H1 (cell line): ENCODE data around the gene PTS. TPM values are rescaled to one million over a fixed set of nuclear protein-coding genes. Genes with fewer than 3 reads are reported as not detected.

Experiments
- CTCF ChIA-PET: fragments of 300-600 bp; sonication (Branson Sonifier 250); formaldehyde crosslinking; loops from one replicate; lab custom pipeline; 2021; ENCODE audit not compliant: partially characterized antibody; lab: Charles Lee
- POLR2A ChIA-PET: fragments of 300-600 bp; sonication (Branson Sonifier 250); formaldehyde crosslinking; loops from one replicate; lab custom pipeline; 2021; ENCODE audit warnings: inconsistent platforms; ENCODE audit not compliant: partially characterized antibody; lab: Charles Lee
- DNase-seq, 2 experiments: peaks; one replicate each; pipeline versions ENCODE4 v3.0.0 to v3.0.0-alpha.2; 2010 to 2022; ENCODE audit warnings: low spot score in 2 of 2, low read depth in 1 of 2, mixed read lengths in 1 of 2
- FAIRE-seq: peaks from 2 replicates; lab custom pipeline; 2011; peaks lifted over from hg19 to GRCh38; lab: Jason Lieb, UNC
- H2AFZ ChIP-seq: 2 replicates; pipeline ENCODE4 v1.8.1; 2012; ENCODE audit warnings: low read length, inconsistent platforms
- H2AK5ac ChIP-seq: 2 replicates; pipeline ENCODE4 v1.6.1; 2013; ENCODE audit warnings: low read depth, low read length
- H2BK120ac ChIP-seq: replicated peaks from 2 replicates; pipeline ENCODE3; 2013; ENCODE audit warnings: low read depth, low read length, inconsistent platforms
- H2BK12ac ChIP-seq: 2 replicates; pipeline ENCODE4 v1.6.1; 2013; ENCODE audit warnings: low read depth, low read length
- H2BK15ac ChIP-seq: 2 replicates; pipeline ENCODE4 v1.6.1; 2013; ENCODE audit warnings: low read length
- H2BK20ac ChIP-seq: 2 replicates; pipeline ENCODE4 v1.6.1; 2013; ENCODE audit warnings: low read length
- H2BK5ac ChIP-seq: 2 replicates; pipeline ENCODE4 v1.6.1; 2013; ENCODE audit warnings: low read depth, low read length
- H3K14ac ChIP-seq: 2 replicates; pipeline ENCODE4 v1.6.1; 2013; ENCODE audit warnings: inconsistent platforms; ENCODE audit not compliant: insufficient read length
- H3K18ac ChIP-seq: 2 replicates; pipeline ENCODE4 v1.6.1; 2013; ENCODE audit warnings: low read length; ENCODE audit errors: extremely low read depth
- H3K23ac ChIP-seq: 2 replicates; pipeline ENCODE4 v1.6.1; 2013; ENCODE audit warnings: inconsistent platforms; ENCODE audit not compliant: insufficient read length
- H3K23me2 ChIP-seq: 2 replicates; pipeline ENCODE4 v1.6.1; 2013; ENCODE audit warnings: low read depth, low read length
- H3K27ac ChIP-seq: 2 replicates; pipeline ENCODE4 v1.6.1; 2011; ENCODE audit warnings: low read depth, low read length, inconsistent platforms
- H3K27me3 ChIP-seq, 4 experiments: replicated peaks in 1 of 4; 1 replicate in 1 of 4; 2 replicates in 3 of 4; pipeline versions ENCODE4 v1.6.1 to v1.8.1; 2011 to 2013; ENCODE audit warnings: low read length in 3 of 4, mild to moderate bottlenecking in 3 of 4, inconsistent platforms in 2 of 4, mixed read lengths in 2 of 4, moderate library complexity in 1 of 4; ENCODE audit not compliant: control insufficient read depth in 3 of 4, insufficient read depth in 3 of 4; ENCODE audit errors: extremely low read depth in 1 of 4
- H3K36me3 ChIP-seq, 4 experiments: 2 replicates each; pipeline versions ENCODE4 v1.6.1 to v1.8.1; 2011 to 2013; ENCODE audit warnings: mild to moderate bottlenecking in 4 of 4, low read length in 3 of 4, moderate library complexity in 2 of 4, control low read depth in 1 of 4, inconsistent platforms in 1 of 4; ENCODE audit not compliant: insufficient read depth in 4 of 4, control insufficient read depth in 2 of 4
- H3K4ac ChIP-seq: replicated peaks from 2 replicates; pipeline ENCODE3; 2013; ENCODE audit warnings: low read length, low read depth, mixed read lengths, inconsistent platforms; ENCODE audit not compliant: insufficient read length
- H3K4me1 ChIP-seq, 4 experiments: replicated peaks in 1 of 4; 1 replicate in 1 of 4; 2 replicates in 3 of 4; pipeline versions ENCODE4 v1.6.1 to v1.8.1; 2011 to 2013; ENCODE audit warnings: low read length in 3 of 4, inconsistent platforms in 2 of 4, mixed read lengths in 1 of 4; ENCODE audit not compliant: insufficient read depth in 4 of 4, control insufficient read depth in 3 of 4
- H3K4me2 ChIP-seq, 2 experiments: 2 replicates each; pipeline versions ENCODE4 v1.6.1 to v1.8.1; 2011 to 2013; ENCODE audit warnings: low read depth in 2 of 2, low read length in 2 of 2, control low read depth in 1 of 2, inconsistent platforms in 1 of 2, mild to moderate bottlenecking in 1 of 2; ENCODE audit not compliant: insufficient read depth in 1 of 2
- H3K4me3 ChIP-seq, 4 experiments: fragments of 200-600, 300-600 bp in 1 of 4; sonication (generic), shearing (Covaris generic), sonication (Bioruptor Twin) in 1 of 4; 2 replicates each; pipeline versions ENCODE4 v1.5.1 to v1.8.1; 2011 to 2016; ENCODE audit warnings: low read length in 4 of 4, low read depth in 3 of 4, control low read depth in 2 of 4, inconsistent platforms in 2 of 4, mild to moderate bottlenecking in 2 of 4, mixed read lengths in 1 of 4, moderate library complexity in 1 of 4; ENCODE audit not compliant: insufficient read depth in 2 of 4; ENCODE audit errors: extremely low read depth in 1 of 4
- H3K56ac ChIP-seq: replicated peaks from 2 replicates; pipeline ENCODE3; 2013; ENCODE audit warnings: low read depth, mild to moderate bottlenecking, mixed read lengths, low read length, inconsistent platforms; ENCODE audit not compliant: insufficient read length
- H3K79me1 ChIP-seq: 2 replicates; pipeline ENCODE4 v1.6.1; 2013; ENCODE audit warnings: low read depth, low read length, control low read depth
- H3K79me2 ChIP-seq, 2 experiments: 2 replicates each; pipeline versions ENCODE4 v1.6.1 to v1.8.1; 2012 to 2013; ENCODE audit warnings: low read length in 2 of 2, mild to moderate bottlenecking in 2 of 2, inconsistent platforms in 1 of 2; ENCODE audit not compliant: insufficient read depth in 2 of 2, control insufficient read depth in 1 of 2
- H3K9ac ChIP-seq, 4 experiments: replicated peaks in 1 of 4; 1 replicate in 1 of 4; 2 replicates in 3 of 4; pipeline versions ENCODE4 v1.6.1 to v1.8.1; 2011 to 2013; ENCODE audit warnings: low read depth in 3 of 4, low read length in 3 of 4, control low read depth in 2 of 4, mild to moderate bottlenecking in 2 of 4, moderate library complexity in 2 of 4, inconsistent platforms in 1 of 4; ENCODE audit errors: extremely low read depth in 1 of 4
- H3K9me3 ChIP-seq, 2 experiments: 2 replicates each; pipeline versions ENCODE4 v1.6.1 to v1.8.1; 2012 to 2013; ENCODE audit warnings: mild to moderate bottlenecking in 2 of 2, moderate library complexity in 2 of 2, control low read depth in 1 of 2, inconsistent platforms in 1 of 2, low read depth in 1 of 2, low read length in 1 of 2, mixed read lengths in 1 of 2; ENCODE audit not compliant: insufficient read depth in 2 of 2
- H4K20me1 ChIP-seq, 2 experiments: replicated peaks in 1 of 2; 2 replicates each; pipeline versions ENCODE3 to v1.8.1; 2011 to 2013; ENCODE audit warnings: inconsistent platforms in 2 of 2, low read length in 2 of 2, mild to moderate bottlenecking in 1 of 2; ENCODE audit not compliant: insufficient read depth in 2 of 2, control insufficient read depth in 1 of 2
- H4K5ac ChIP-seq: 2 replicates; pipeline ENCODE4 v1.6.1; 2013; ENCODE audit warnings: low read length, low read depth, mixed read lengths, inconsistent platforms; ENCODE audit not compliant: insufficient read length
- H4K8ac ChIP-seq: 2 replicates; pipeline ENCODE4 v1.8.0; 2013; ENCODE audit warnings: mild to moderate bottlenecking, moderate library complexity, low read length, inconsistent platforms; ENCODE audit not compliant: insufficient read depth; ENCODE audit errors: extremely low read depth
- H4K91ac ChIP-seq: replicated peaks from 2 replicates; pipeline ENCODE3; 2013; ENCODE audit warnings: low read length, mixed read lengths, inconsistent platforms; ENCODE audit not compliant: insufficient read length
- GABPA ChIP-seq: IDR thresholded peaks from 2 replicates; pipeline ENCODE4 v1.6.1; 2011; ENCODE audit warnings: mild to moderate bottlenecking, low read length, moderate library complexity, borderline replicate concordance; ENCODE audit not compliant: insufficient read depth
- NRF1 ChIP-seq: IDR thresholded peaks from 2 replicates; pipeline ENCODE4 v1.6.1; 2011; ENCODE audit warnings: mild to moderate bottlenecking, low read depth, low read length, improper control_type of control experiment
- SP2 ChIP-seq: IDR thresholded peaks from 2 replicates; pipeline ENCODE4 v1.6.1; 2012; ENCODE audit warnings: mild to moderate bottlenecking, low read length, inconsistent platforms
- WGBS, 2 experiments: shearing (Covaris generic) in 1 of 2; methylation state at CpG; one replicate each; pipeline versions ENCODE4 v1.1.6 to v1.1.7; 2013 to 2015; ENCODE audit warnings: low lambda C conversion rate in 2 of 2, mixed read lengths in 2 of 2, inconsistent platforms in 1 of 2, low coverage in 1 of 2, missing lambda C conversion rate in 1 of 2; ENCODE audit not compliant: insufficient replicate concordance in 2 of 2, insufficient coverage in 1 of 2, insufficient read length in 1 of 2; ENCODE audit errors: extremely low coverage in 1 of 2, missing lambda C conversion rate in 1 of 2; 5-methylcytosine and 5-hydroxymethylcytosine counted together
- polyA plus RNA-seq, 7 experiments: library from polyadenylated mRNA; depleted of rRNA in 3 of 7; stranded (reverse) in 5 of 7; unstranded in 2 of 7; fragments of >200 nt in 5 of 7; fragments of 200-250 nt in 2 of 7; gene quantifications; 1 replicate in 5 of 7; 2 replicates in 1 of 7; 4 replicates in 1 of 7; pipeline versions ENCODE4 v1.2.1 to v1.2.3, GENCODE V29; 2011 to 2013; ENCODE audit warnings: missing spikeins in 2 of 7, mixed read lengths in 2 of 7
- total RNA-seq: library from RNA; stranded (reverse); fragmentation: NEBNext Ultra II Directional; extraction: Animal tissue kit (Norgen Biotek cat#: 25700); gene quantifications from 2 replicates; pipeline ENCODE4 v1.2.1, GENCODE V29; 2021

The PTS gene
- total and polyA plus RNA-seq, 2 of the 8 experiments (the other 6 are each of a cell fraction or from before 2014, with no cell fraction given): 18.3 to 25.9 TPM

DNA sequence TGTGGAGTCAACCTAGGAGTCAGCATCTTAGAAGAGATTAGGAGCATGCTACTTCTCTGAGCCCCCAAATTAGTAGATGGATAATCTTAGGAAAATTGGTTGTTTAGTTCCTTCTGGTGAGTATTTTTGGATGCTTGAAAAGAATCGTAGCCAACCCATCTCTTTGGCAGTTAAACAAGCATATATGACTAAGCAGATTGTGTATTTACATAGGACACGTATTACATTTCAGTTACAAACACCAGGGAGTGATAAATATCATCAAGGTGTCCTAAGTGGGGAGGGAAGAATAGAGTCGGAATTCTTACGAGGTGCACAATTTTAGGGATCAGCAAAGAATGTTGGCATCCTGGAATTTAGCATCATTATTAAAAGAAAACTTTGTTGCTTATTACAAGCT lies 21.0 kb downstream of the PTS start:
- Histone ChIP-seq H2BK5ac (no peak overlapping the region), H3K23me2 (no peaks in the 10 kb centered on the region), H2AK5ac (no peak overlapping the region), H3K4ac (no peak overlapping the region), H2AFZ (no peak overlapping the region), H3K4me3 (no peak overlapping the region), H2BK20ac (no peak overlapping the region), H3K9me3 (no peaks in the 10 kb centered on the region), H3K56ac (no peak overlapping the region), H4K5ac (no peak overlapping the region), H3K18ac (no peak overlapping the region), H3K23ac (no peak overlapping the region), H4K91ac (no peak overlapping the region), H3K36me3 (no peaks in the 10 kb centered on the region; a peak in 1 of 8 replicates), H2BK120ac (no peak overlapping the region), H3K79me1 (no peaks in the 10 kb centered on the region), H3K27ac (no peak overlapping the region), H3K9ac (no peak overlapping the region), H3K79me2 (no peaks in the 10 kb centered on the region), H3K4me1 (no peaks in the 10 kb centered on the region), H4K8ac (no peak overlapping the region), H2BK12ac (no peak overlapping the region), H3K14ac (no peak overlapping the region), H4K20me1 (no peaks in the 10 kb centered on the region), H2BK15ac (no peak overlapping the region), H3K4me2 (no peak overlapping the region), H3K27me3 (no peaks in the 10 kb centered on the region)
- CTCF ChIA-PET: interaction anchor here (0.9 kb wide), 1 partner anchor 27 kb away, joined by 3 read pairs; no protein-coding TSS in a partner anchor
- TF ChIP-seq NRF1: no peak
- TF ChIP-seq SP2: no peak
- no peak for TF ChIP-seq GABPA
- DNase-seq (no peak), FAIRE-seq (no peak)
- 87% methylated on average over 4 of the region's 4 CpGs; no CpG with 5 or more reads in 1 of the 2 experiments for WGBS, 2 experiments
- POLR2A ChIA-PET: no interaction called here
